ENCODE results near the gene FMO1. TPM values are rescaled to one million over a fixed set of nuclear protein-coding genes. Genes with fewer than 3 reads are reported as not detected.

The FMO1 gene, protein sequence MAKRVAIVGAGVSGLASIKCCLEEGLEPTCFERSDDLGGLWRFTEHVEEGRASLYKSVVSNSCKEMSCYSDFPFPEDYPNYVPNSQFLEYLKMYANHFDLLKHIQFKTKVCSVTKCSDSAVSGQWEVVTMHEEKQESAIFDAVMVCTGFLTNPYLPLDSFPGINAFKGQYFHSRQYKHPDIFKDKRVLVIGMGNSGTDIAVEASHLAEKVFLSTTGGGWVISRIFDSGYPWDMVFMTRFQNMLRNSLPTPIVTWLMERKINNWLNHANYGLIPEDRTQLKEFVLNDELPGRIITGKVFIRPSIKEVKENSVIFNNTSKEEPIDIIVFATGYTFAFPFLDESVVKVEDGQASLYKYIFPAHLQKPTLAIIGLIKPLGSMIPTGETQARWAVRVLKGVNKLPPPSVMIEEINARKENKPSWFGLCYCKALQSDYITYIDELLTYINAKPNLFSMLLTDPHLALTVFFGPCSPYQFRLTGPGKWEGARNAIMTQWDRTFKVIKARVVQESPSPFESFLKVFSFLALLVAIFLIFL
- polyA plus RNA-seq: 100 to 1,000 TPM in 1 of 4 donors, under 1 TPM in 1, not detected in 2; 0.54 to 236 TPM
- long read RNA-seq, donor 1: 0 reads
- long read RNA-seq, donor 2, partial matches to known transcripts: 0 of 3 reads
- long read RNA-seq, donor 2, other reads (novel, unspliced or antisense): 0 of 3 reads
- long read RNA-seq, donor 3, transcript FMO1-208 (9 exons, 2,156 nt): major isoform, 9 of 39 reads
- long read RNA-seq, donor 3, partial matches to known transcripts: 30 of 39 reads
- long read RNA-seq, donor 3, other reads (novel, unspliced or antisense): 0 of 39 reads
- long read RNA-seq, donor 4: 0 reads
- long read RNA-seq, donor 5, partial matches to known transcripts: 10 of 11 reads
- long read RNA-seq, donor 5, other reads (novel, unspliced or antisense): 0 of 11 reads
- long read RNA-seq, donor 6, transcript FMO1-208 (9 exons, 2,156 nt): major isoform, 16 of 53 reads
- long read RNA-seq, donor 6, partial matches to known transcripts: 30 of 53 reads
- long read RNA-seq, donor 6, other reads (novel, unspliced or antisense): 0 of 53 reads
- long read RNA-seq, donor 7: 0 reads
- long read RNA-seq, donor 8: 0 reads
- long read RNA-seq, donor 9, transcript FMO1-208 (9 exons, 2,156 nt): major isoform, 8 of 9 reads
- long read RNA-seq, donor 9, partial matches to known transcripts: 0 of 9 reads
- long read RNA-seq, donor 9, other reads (novel, unspliced or antisense): 0 of 9 reads
- long read RNA-seq, donor 10, transcript FMO1-208 (9 exons, 2,156 nt): major isoform, 8 of 18 reads
- long read RNA-seq, donor 10, partial matches to known transcripts: 5 of 18 reads
- long read RNA-seq, donor 10, other reads (novel, unspliced or antisense): 0 of 18 reads

DNA sequence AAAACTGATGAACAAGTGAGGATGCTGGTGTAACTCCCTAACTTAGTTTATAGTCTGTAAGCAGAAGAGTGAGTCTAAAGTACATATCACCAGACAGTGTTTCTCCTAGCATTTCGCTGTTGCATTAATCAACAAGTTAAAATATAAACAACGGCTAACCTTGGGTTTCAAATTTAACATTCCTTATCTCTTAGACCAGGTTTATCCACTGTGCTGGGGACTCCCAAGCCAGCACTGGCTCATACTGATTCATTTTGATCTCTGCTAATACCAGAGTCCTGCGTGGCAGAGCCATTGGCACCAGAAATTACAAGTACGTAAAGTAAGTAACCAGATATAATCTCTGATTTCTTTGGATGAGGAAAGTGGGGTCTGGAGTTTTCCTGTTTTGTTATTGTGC, at the start of gene FMO1:
TSS of gene FMO1 (plus strand) at position 193 of the 400 bp plus-strand sequence. CDS start 9,594 bp downstream, outside the sequence.
- WGBS, 3 donors: 18 to 51% (median 30%) methylated on average over 4 of the region's 4 CpGs
- peak; percentile 8 to 58 for DNase-seq
- no peak for FAIRE-seq
- Histone ChIP-seq H3K27me3 (ENCODE audit: control insufficient read depth in 3 of 3, insufficient read depth in 3 of 3, low read length in 3 of 3) (no peaks in the 10 kb centered on the region), H3K9me3 (ENCODE audit: control insufficient read depth in 2 of 2, insufficient read depth in 1 of 2, low read depth in 1 of 2, low read length in 1 of 2) (no peaks in the 10 kb centered on the region), H3K4me3 (ENCODE audit: low read depth in 1 of 3, low read length in 3 of 3) (peak within 1 kb of the TSS in 1 of 3 donors; percentile 43), H3K27ac (ENCODE audit: low read depth in 1 of 3, low read length in 2 of 3) (peak within 1 kb of the TSS in 1 of 3 donors; percentile 70), H3K4me1 (ENCODE audit: control insufficient read depth in 3 of 3, insufficient read depth in 2 of 3, low read depth in 1 of 3, low read length in 2 of 3) (peaks cover 0 to 21% (median 2%) of the 10 kb centered on the region in 3 donors), H3K36me3 (ENCODE audit: control insufficient read depth in 3 of 3, insufficient read depth in 2 of 3, low read depth in 1 of 3, low read length in 3 of 3) (no peaks in the 10 kb centered on the region)

DNA sequence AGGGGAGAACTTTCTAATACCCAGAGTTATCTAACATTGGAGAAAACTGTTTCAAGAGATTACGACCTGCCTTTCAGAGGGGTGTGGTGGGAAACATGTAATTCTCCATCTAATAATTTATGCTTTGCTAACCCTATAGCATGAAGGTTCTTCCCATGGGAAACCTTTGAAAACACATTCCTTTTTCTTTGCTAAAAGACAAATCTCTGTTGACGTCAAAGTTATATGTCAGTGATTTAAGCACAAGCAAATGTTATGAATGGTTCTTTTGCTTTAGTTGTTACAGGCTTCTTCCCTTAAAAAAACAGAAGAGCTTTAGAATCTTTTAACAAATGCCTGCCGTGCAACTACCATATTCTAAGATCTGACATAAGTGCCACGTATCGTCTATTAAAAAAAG, 44.0 kb upstream of the FMO1 start:
- Histone ChIP-seq H3K4me1 (ENCODE audit: control insufficient read depth in 3 of 3, insufficient read depth in 2 of 3, low read depth in 1 of 3, low read length in 2 of 3) (peaks cover 0 to 11% (median 0%) of the 10 kb centered on the region in 3 donors), H3K4me3 (ENCODE audit: low read depth in 1 of 3, low read length in 3 of 3) (no peak overlapping the region), H3K27me3 (ENCODE audit: control insufficient read depth in 3 of 3, insufficient read depth in 3 of 3, low read length in 3 of 3) (no peaks in the 10 kb centered on the region), H3K36me3 (ENCODE audit: control insufficient read depth in 3 of 3, insufficient read depth in 2 of 3, low read depth in 1 of 3, low read length in 3 of 3) (no peaks in the 10 kb centered on the region), H3K9me3 (ENCODE audit: control insufficient read depth in 2 of 2, insufficient read depth in 1 of 2, low read depth in 1 of 2, low read length in 1 of 2) (no peaks in the 10 kb centered on the region), H3K27ac (ENCODE audit: low read depth in 1 of 3, low read length in 2 of 3) (no peak overlapping the region)
- 85 to 90% (median 87%) methylated on average over 5 of the region's 5 CpGs for WGBS, 3 donors
- no peak for DNase-seq
- no peak for FAIRE-seq

DNA sequence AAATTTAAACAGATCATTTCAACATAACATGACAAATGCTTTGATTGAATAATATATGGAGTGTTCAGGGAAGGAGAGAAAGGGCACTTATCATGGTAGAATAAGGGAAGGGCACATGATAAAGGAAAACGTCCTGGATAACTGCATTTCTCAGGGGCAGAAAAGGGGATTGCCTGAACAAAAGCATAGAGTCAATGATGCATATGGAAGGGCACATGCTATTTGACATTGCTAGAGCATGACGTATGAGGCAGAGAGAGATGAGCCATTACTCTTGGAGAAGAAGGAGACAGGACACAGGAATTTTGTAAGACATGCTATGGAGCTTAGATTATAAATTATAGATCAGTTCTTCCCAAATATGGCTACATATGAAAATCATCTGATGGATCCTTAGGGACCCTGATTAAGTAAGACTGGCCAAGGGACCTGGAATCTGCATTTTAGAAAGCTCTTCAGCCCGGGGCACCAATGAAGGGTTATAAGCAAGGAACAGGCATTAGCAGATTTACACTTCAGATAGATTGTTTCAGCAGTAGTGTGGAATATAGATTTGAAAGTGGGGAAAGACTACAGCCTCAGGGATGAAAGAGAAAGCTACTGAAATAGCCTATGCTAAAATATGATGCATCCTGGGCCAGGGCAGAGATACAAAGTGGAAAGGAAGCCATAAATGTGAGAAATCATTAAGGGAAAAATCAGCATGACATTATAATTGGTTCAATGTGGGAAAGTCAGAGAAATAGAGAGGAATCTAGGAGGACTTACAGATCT, 41.9 kb upstream of the FMO1 start:
- Histone ChIP-seq H3K4me1 (ENCODE audit: control insufficient read depth in 3 of 3, insufficient read depth in 2 of 3, low read depth in 1 of 3, low read length in 2 of 3) (peaks cover 0 to 23% (median 2%) of the 10 kb centered on the region in 3 donors), H3K27me3 (ENCODE audit: control insufficient read depth in 3 of 3, insufficient read depth in 3 of 3, low read length in 3 of 3) (no peaks in the 10 kb centered on the region), H3K27ac (ENCODE audit: low read depth in 1 of 3, low read length in 2 of 3) (no peak overlapping the region), H3K36me3 (ENCODE audit: control insufficient read depth in 3 of 3, insufficient read depth in 2 of 3, low read depth in 1 of 3, low read length in 3 of 3) (no peaks in the 10 kb centered on the region), H3K4me3 (ENCODE audit: low read depth in 1 of 3, low read length in 3 of 3) (no peak overlapping the region), H3K9me3 (ENCODE audit: control insufficient read depth in 2 of 2, insufficient read depth in 1 of 2, low read depth in 1 of 2, low read length in 1 of 2) (no peaks in the 10 kb centered on the region)
- FAIRE-seq: no peak
- 66 to 69% (median 66%) methylated on average over 3 of the region's 3 CpGs for WGBS, 3 donors
- DNase-seq: no peak

DNA sequence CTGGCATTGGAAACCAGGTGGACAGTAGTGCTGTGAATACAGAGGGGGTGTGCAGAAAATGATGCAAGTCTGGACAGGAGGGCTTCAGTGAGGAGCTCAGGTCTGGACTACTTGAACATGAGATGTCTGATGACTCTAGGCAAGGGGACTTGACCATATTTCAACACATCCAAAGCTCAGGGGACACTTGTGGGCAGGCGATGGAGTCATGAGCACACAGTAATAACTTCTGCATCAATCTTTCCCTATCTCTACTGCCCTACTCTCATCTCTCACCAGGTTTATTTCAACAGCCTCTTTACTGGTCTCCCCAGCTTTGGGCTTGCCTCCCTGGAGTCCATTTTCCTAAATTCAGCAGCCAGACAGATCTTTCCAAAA, 41.3 kb upstream of the FMO1 start:
- 92 to 100% (median 96%) methylated on average over 1 of the region's 1 CpG for WGBS, 3 donors
- DNase-seq (no peak), FAIRE-seq (no peak)

DNA sequence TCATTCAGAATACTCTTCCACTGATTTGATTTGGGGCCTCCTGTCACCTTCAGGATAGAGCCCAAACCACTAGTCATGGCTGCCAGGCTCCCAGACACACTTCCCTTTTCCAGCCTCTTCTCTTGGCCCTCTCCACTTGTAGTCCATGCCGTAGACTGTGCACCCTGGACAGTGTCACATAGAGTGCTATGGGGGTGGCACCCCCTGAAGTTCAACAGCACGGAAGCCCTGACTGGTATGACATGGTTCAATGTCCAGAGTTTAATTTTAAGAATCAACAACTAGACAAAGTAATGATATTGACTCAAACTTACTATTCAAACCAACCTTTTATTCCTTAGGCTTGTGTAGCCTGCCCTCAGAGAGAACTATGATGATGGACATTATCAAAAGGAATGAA, 40.9 kb upstream of the FMO1 start:
- peaks cover 0 to 23% (median 2%) of the 10 kb centered on the region in 3 donors for H3K4me1 ChIP-seq (ENCODE audit: control insufficient read depth in 3 of 3, insufficient read depth in 2 of 3, low read depth in 1 of 3, low read length in 2 of 3)

More for the DNA sequence above, 41.3 kb upstream of the FMO1 start:
- H3K27me3 ChIP-seq (ENCODE audit: control insufficient read depth in 3 of 3, insufficient read depth in 3 of 3, low read length in 3 of 3): no peaks in the 10 kb centered on the region
- H3K9me3 ChIP-seq (ENCODE audit: control insufficient read depth in 2 of 2, insufficient read depth in 1 of 2, low read depth in 1 of 2, low read length in 1 of 2): no peaks in the 10 kb centered on the region
- H3K36me3 ChIP-seq (ENCODE audit: control insufficient read depth in 3 of 3, insufficient read depth in 2 of 3, low read depth in 1 of 3, low read length in 3 of 3): no peaks in the 10 kb centered on the region
- peak overlapping the region in 1 of 3 donors; percentile 14 for H3K27ac ChIP-seq (ENCODE audit: low read depth in 1 of 3, low read length in 2 of 3)
- H3K4me3 ChIP-seq (ENCODE audit: low read depth in 1 of 3, low read length in 3 of 3): no peak overlapping the region
- H3K4me1 ChIP-seq (ENCODE audit: control insufficient read depth in 3 of 3, insufficient read depth in 2 of 3, low read depth in 1 of 3, low read length in 2 of 3): peaks cover 0 to 23% (median 2%) of the 10 kb centered on the region in 3 donors

DNA sequence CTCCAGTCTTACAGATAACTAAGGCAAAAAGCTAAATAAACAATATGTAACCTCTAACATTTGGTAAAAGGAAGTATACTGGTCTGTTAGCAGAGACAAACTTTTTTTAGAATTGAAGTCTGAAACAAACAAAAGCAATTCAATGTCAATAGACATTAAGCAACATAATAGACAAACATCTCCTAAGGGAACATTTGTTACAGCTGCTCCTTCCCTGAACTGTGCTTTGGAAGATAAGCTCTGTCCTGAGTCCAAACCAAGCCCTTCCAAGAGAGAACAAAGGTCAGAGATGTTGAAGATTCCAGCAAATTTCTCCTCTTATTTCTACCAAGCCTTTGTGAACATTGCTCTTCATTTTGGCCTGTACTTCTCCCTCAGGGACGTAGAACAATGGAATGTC, 37.9 kb upstream of the FMO1 start:
- DNase-seq: peak; percentile 77 to 94
- 6 to 28% (median 18%) methylated on average over 1 of the region's 1 CpG for WGBS, 3 donors
- peak; percentile 51 for FAIRE-seq

More for the DNA sequence above, 40.9 kb upstream of the FMO1 start:
- no peaks in the 10 kb centered on the region for H3K9me3 ChIP-seq (ENCODE audit: control insufficient read depth in 2 of 2, insufficient read depth in 1 of 2, low read depth in 1 of 2, low read length in 1 of 2)
- FAIRE-seq (no peak), DNase-seq (peak in 1 of 2 donors; percentile 36)
- no peak overlapping the region for H3K4me3 ChIP-seq (ENCODE audit: low read depth in 1 of 3, low read length in 3 of 3)
- WGBS, 3 donors: 59 to 80% (median 61%) methylated on average over 2 of the region's 2 CpGs
- no peaks in the 10 kb centered on the region for H3K27me3 ChIP-seq (ENCODE audit: control insufficient read depth in 3 of 3, insufficient read depth in 3 of 3, low read length in 3 of 3)
- no peaks in the 10 kb centered on the region for H3K36me3 ChIP-seq (ENCODE audit: control insufficient read depth in 3 of 3, insufficient read depth in 2 of 3, low read depth in 1 of 3, low read length in 3 of 3)
- peak overlapping the region in 1 of 3 donors; percentile 14 for H3K27ac ChIP-seq (ENCODE audit: low read depth in 1 of 3, low read length in 2 of 3)

DNA sequence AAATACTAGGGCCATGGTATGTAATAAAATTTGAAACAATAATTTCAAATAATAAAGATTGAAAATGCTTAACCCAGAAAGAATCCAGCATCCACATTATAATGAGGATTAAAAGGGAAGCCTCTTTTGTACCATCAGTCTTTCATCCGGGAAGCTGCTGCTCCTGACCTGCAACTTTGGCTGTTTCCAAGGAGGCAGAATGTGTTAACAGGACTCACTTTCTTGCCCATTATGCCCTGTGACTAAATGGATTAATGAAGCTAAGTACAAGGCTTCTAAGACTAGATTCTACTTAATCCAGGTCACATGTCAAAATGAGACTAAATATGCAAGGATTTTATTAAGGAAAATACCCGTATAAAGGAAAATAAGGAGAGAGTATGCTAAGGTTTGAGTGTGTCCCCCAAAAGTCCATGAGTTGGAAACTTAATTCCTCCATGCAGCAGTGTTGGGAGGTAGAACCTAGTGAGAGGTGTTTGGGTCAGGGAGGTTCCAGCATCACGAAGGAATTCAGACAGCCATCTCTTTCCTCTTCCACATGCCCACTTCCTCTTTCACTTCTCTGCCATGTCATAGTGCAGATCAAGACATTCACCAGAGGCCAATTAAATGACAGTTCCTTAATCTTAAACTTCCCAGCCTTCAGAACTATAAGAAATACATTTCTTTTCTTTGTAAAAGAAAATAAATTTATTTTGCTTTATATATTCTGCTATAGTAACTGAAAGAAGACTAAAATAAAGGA, 35.5 kb upstream of the FMO1 start:
- Histone ChIP-seq H3K36me3 (ENCODE audit: control insufficient read depth in 3 of 3, insufficient read depth in 2 of 3, low read depth in 1 of 3, low read length in 3 of 3) (no peaks in the 10 kb centered on the region), H3K4me3 (ENCODE audit: low read depth in 1 of 3, low read length in 3 of 3) (no peak overlapping the region), H3K4me1 (ENCODE audit: control insufficient read depth in 3 of 3, insufficient read depth in 2 of 3, low read depth in 1 of 3, low read length in 2 of 3) (peaks cover 0 to 16% (median 2%) of the 10 kb centered on the region in 3 donors), H3K9me3 (ENCODE audit: control insufficient read depth in 2 of 2, insufficient read depth in 1 of 2, low read depth in 1 of 2, low read length in 1 of 2) (peaks cover 0 to 7% of the 10 kb centered on the region in 2 donors), H3K27ac (ENCODE audit: low read depth in 1 of 3, low read length in 2 of 3) (no peak overlapping the region), H3K27me3 (ENCODE audit: control insufficient read depth in 3 of 3, insufficient read depth in 3 of 3, low read length in 3 of 3) (no peaks in the 10 kb centered on the region)
- FAIRE-seq (no peak), DNase-seq (no peak)
- 80 to 87% (median 81%) methylated on average over 3 of the region's 3 CpGs for WGBS, 3 donors

More for the DNA sequence above, 37.9 kb upstream of the FMO1 start:
- peak overlapping the region in 1 of 3 donors; percentile 40 for H3K27ac ChIP-seq (ENCODE audit: low read depth in 1 of 3, low read length in 2 of 3)
- H3K4me3 ChIP-seq (ENCODE audit: low read depth in 1 of 3, low read length in 3 of 3): no peak overlapping the region
- no peaks in the 10 kb centered on the region for H3K27me3 ChIP-seq (ENCODE audit: control insufficient read depth in 3 of 3, insufficient read depth in 3 of 3, low read length in 3 of 3)
- H3K36me3 ChIP-seq (ENCODE audit: control insufficient read depth in 3 of 3, insufficient read depth in 2 of 3, low read depth in 1 of 3, low read length in 3 of 3): no peaks in the 10 kb centered on the region
- H3K9me3 ChIP-seq (ENCODE audit: control insufficient read depth in 2 of 2, insufficient read depth in 1 of 2, low read depth in 1 of 2, low read length in 1 of 2): peaks cover 0 to 7% of the 10 kb centered on the region in 2 donors
- peaks cover 0 to 23% (median 2%) of the 10 kb centered on the region in 3 donors for H3K4me1 ChIP-seq (ENCODE audit: control insufficient read depth in 3 of 3, insufficient read depth in 2 of 3, low read depth in 1 of 3, low read length in 2 of 3)

All from small intestine (tissue), 16 donors.